ENCODE data around the gene AKAP12.
"Not testable (repeated sequence)": the region's sequence is repeated elsewhere in the genome, so short reads cannot be mapped to it uniquely, and the experiment has no call there.

AKAP12 gene

GRCh38 chr6:151349651-151350270 is 110.0 kb downstream of the AKAP12 start:
- no peak for DNase-seq (ENCODE audit: low read depth)

DNA sequence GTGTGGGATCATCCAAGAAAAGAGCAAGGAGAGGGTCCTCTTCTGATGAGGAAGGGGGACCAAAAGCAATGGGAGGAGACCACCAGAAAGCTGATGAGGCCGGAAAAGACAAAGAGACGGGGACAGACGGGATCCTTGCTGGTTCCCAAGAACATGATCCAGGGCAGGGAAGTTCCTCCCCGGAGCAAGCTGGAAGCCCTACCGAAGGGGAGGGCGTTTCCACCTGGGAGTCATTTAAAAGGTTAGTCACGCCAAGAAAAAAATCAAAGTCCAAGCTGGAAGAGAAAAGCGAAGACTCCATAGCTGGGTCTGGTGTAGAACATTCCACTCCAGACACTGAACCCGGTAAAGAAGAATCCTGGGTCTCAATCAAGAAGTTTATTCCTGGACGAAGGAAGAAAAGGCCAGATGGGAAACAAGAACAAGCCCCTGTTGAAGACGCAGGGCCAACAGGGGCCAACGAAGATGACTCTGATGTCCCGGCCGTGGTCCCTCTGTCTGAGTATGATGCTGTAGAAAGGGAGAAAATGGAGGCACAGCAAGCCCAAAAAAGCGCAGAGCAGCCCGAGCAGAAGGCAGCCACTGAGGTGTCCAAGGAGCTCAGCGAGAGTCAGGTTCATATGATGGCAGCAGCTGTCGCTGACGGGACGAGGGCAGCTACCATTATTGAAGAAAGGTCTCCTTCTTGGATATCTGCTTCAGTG is 110.8 kb downstream of the AKAP12 start:
- no peak for DNase-seq (ENCODE audit: low read depth)

DNA sequence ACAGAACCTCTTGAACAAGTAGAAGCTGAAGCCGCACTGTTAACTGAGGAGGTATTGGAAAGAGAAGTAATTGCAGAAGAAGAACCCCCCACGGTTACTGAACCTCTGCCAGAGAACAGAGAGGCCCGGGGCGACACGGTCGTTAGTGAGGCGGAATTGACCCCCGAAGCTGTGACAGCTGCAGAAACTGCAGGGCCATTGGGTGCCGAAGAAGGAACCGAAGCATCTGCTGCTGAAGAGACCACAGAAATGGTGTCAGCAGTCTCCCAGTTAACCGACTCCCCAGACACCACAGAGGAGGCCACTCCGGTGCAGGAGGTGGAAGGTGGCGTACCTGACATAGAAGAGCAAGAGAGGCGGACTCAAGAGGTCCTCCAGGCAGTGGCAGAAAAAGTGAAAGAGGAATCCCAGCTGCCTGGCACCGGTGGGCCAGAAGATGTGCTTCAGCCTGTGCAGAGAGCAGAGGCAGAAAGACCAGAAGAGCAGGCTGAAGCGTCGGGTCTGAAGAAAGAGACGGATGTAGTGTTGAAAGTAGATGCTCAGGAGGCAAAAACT is 111.5 kb downstream of the AKAP12 start:
- no peak for DNase-seq (ENCODE audit: low read depth)

GRCh38 chr6:151351731-151352130 is 112.0 kb downstream of the AKAP12 start:
- DNase-seq (ENCODE audit: low read depth) = no peak

GRCh38 chr6:151352410-151353396 is 112.9 kb downstream of the AKAP12 start:
- no peak for DNase-seq (ENCODE audit: low read depth)

- DNase-seq (ENCODE audit: low read depth) = no peak
These were observed 114.0 kb downstream of the AKAP12 start for GRCh38 chr6:151353795-151354194.

GRCh38 chr6:151356983-151357382 is 117.2 kb downstream of the AKAP12 start:
- DNase-seq (ENCODE audit: low read depth) = not testable (repeated sequence)

GRCh38 chr6:151357758-151358436 is 118.1 kb downstream of the AKAP12 start:
- DNase-seq (ENCODE audit: low read depth) = no peak

DNA sequence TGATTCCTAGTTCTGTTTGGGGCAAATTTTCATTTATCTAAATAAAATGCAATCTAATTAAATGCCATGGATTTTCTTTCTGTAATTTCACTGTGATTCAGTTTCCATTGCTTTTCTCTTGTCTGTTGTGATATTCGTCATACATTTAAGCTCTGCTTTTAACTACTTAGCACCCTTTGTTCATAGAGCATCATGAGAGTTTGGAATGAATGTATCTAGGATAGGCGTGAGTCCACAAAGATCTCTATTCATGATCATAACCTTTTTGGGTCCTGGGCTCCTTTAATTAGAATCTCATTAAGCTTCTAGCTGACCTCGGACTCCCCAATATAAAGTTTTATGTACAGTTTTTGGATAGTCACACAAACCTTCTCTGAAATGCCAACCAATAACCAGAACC is 118.7 kb downstream of the AKAP12 start:
- no peak for DNase-seq (ENCODE audit: low read depth)

GRCh38 chr6:151359486-151359885 is 119.7 kb downstream of the AKAP12 start:
- no peak for DNase-seq (ENCODE audit: low read depth)

GRCh38 chr6:151365233-151365632 is 125.5 kb downstream of the AKAP12 start:
- DNase-seq (ENCODE audit: low read depth) = no peak

- peak; percentile 62 for DNase-seq (ENCODE audit: low read depth)
These were observed 130.8 kb downstream of the AKAP12 start for GRCh38 chr6:151370509-151371078.

DNA sequence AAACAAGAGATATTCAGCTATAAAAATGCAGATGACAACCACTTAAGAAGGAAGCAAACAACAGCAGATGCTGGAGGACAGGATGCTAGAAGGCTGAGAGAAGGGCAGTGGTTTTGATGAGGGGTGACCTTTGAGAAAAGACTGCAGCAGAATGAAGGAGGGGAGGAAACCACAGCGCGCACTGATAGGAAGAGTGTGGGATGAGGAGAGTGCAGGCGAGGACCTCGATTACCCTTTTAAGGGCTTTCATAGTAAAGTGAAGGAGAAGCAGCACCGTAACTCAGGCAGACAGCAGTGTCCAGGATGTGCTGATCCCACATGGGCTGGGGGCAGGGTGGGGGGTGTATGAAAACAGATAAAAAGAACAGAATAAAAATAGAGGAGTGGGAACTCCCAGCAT is 132.4 kb downstream of the AKAP12 start:
- DNase-seq (ENCODE audit: low read depth) = no peak

- DNase-seq (ENCODE audit: low read depth) = peak; percentile 30
These were observed 134.4 kb downstream of the AKAP12 start for GRCh38 chr6:151374036-151374683.

- DNase-seq (ENCODE audit: low read depth) = no peak
These were observed 136.1 kb downstream of the AKAP12 start for GRCh38 chr6:151375833-151376232.

DNA sequence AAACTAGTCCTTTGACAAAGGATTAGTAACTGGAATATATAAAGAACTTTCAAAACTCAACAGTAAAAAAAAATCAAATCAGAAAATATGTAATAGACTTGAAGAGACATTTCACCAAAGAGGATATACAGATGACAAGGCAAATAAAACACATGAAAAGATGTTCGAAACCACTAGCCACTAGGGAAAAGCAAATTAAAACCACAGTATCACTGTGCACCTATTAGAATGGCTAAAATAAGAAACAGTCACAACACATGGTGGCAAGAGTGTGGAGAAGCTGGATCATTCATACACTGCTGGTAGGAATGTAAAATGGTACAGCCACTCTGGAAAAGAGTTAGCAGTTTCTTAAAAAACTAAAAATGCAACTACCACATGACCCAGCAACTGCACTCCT is 136.7 kb downstream of the AKAP12 start:
- DNase-seq (ENCODE audit: low read depth) = no peak

- DNase-seq (ENCODE audit: low read depth) = no peak
These were observed 137.3 kb downstream of the AKAP12 start for GRCh38 chr6:151377095-151377494.

- DNase-seq (ENCODE audit: low read depth) = no peak
These were observed 140.4 kb downstream of the AKAP12 start for GRCh38 chr6:151379933-151380847.

DNA sequence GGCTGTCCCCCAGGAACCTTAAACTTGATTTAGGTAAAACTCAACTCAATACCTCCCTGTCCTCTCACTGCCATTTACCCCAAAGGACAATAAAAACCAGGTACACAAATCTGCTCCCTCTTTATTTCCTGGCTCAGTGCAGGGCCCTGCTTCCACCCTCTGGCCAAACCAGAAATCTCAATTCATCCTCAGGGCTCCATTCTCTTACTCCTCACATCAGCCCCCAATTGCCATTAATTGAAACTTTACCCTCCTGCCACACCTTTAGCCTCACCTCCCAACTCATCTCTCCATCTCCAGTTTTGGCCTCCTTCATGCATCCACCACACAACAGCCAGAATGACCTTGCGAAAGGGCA is 141.1 kb downstream of the AKAP12 start:
- no peak for DNase-seq (ENCODE audit: low read depth)

DNA sequence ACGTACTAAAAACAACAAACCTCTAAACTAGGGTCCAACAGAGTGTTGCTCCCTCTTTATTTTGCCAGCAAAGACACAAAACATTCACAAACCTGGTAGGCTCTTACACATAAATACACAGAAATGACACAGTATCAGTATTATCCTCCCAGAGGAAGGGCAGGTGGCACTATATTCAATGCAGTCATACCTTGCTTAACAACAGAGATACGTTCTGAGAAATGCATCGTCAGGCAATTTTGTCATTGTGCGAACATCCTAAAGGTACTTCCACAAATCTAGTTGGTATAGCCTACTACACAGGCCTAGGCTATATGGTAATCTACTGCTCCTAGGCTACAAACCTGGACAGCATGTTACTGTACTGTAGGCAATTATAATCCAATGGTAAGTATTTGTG is 142.0 kb downstream of the AKAP12 start:
- no peak for DNase-seq (ENCODE audit: low read depth)
